Testis (tissue), 3 donors: ENCODE measurements around the gene BMPR1A. TPM values are rescaled to one million over a fixed set of nuclear protein-coding genes. Genes with fewer than 3 reads are reported as not detected.

Experiments
- DNase-seq: peaks from one replicate; pipeline ENCODE4 v3.0.0-alpha.2; 2019
- H3K27ac ChIP-seq, 2 donors: fragments of 200-600 bp; sonication (generic); one replicate each; pipeline ENCODE4 v1.5.1; 2019
- H3K27me3 ChIP-seq: fragments of 200-600 bp; sonication (generic); one replicate; pipeline ENCODE4 v1.5.1; 2019
- H3K36me3 ChIP-seq: fragments of 200-600 bp; sonication (generic); one replicate; pipeline ENCODE4 v1.5.1; 2017; ENCODE audit warnings: low read depth; ENCODE audit errors: missing control alignments
- H3K4me1 ChIP-seq: fragments of 200-600 bp; sonication (generic); one replicate; pipeline ENCODE4 v1.5.1; 2019
- H3K4me3 ChIP-seq, 2 donors: fragments of 200-600 bp; sonication (generic); one replicate each; pipeline ENCODE4 v1.5.1; 2017 to 2019
- H3K9me3 ChIP-seq: fragments of 200-600 bp; sonication (generic); one replicate; pipeline ENCODE4 v1.5.1; 2017
- POLR2A ChIP-seq: fragments of 450-650 bp; IDR thresholded peaks from one replicate; pipeline ENCODE4 v1.6.1; 2017; ENCODE audit warnings: antibody characterized with exemption, mild to moderate bottlenecking, moderate library complexity
- WGBS, 2 donors: methylation state at CpG; one replicate each; pipeline ENCODE4 v1.1.5; 2018; 5-methylcytosine and 5-hydroxymethylcytosine counted together
- intact Hi-C: fragments of 100-400 bp; cut with DNase I; formaldehyde crosslinking; loops from one replicate; pipeline ENCODE4 v1.15.1; 2023; ENCODE audit warnings: low total_unique reads
- polyA plus RNA-seq: library from polyadenylated mRNA; stranded (reverse); fragments of 350-450 nt; fragmentation: Illumina TruSeq; extraction: RNeasy Lipid Tissue Mini Kit (QIAGEN cat#74804); gene quantifications from one replicate; pipeline ENCODE4 v1.2.3, GENCODE V29; 2014; ENCODE audit warnings: low read depth, low replicate concordance; ENCODE audit not compliant: insufficient read depth
- total RNA-seq, 2 donors: library from RNA; depleted of rRNA; stranded (reverse); fragments of >200 nt; gene quantifications; one replicate each; pipeline ENCODE4 v1.2.3, GENCODE V29; 2016
- TF ChIP-seq, protein P1 (sequence below), 3 experiments: fragments of 450-650 bp in 2 of 3; fragments of 200-600 bp in 1 of 3; sonication (generic) in 1 of 3; IDR thresholded peaks; one replicate each; pipeline ENCODE4 v1.5.1; 2016 to 2019; ENCODE audit warnings: antibody characterized with exemption in 3 of 3, mild to moderate bottlenecking in 2 of 3, moderate library complexity in 1 of 3

The BMPR1A gene
- total and polyA plus RNA-seq, 3 donors from 2014 or later = 19.5 to 51.1 (median 42.6) TPM

DNA sequence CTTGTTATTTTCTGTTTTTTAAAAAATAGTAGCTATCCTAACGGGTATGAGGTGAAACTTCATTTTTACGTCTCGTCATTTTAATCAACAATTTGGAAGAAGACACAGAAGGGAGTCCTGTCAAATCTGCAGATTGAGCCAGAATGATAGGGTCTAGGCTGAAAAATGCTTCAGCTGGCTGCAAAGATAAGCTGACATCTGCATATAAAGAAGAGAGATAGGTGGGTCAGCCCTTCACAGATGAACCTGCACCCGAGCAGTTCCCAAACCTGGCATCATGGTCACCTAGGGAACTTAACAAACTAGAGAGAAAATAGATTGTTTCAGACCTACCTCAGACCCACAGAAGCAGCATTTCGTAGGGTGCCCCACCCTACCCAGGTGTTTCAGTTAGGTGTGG lies 35.2 kb upstream of the BMPR1A start:
- no peak overlapping the region for H3K27ac ChIP-seq
- intact Hi-C loops = no loop called here
- WGBS, 2 donors = 80 to 87% methylated on average over 5 of the region's 5 CpGs

DNA sequence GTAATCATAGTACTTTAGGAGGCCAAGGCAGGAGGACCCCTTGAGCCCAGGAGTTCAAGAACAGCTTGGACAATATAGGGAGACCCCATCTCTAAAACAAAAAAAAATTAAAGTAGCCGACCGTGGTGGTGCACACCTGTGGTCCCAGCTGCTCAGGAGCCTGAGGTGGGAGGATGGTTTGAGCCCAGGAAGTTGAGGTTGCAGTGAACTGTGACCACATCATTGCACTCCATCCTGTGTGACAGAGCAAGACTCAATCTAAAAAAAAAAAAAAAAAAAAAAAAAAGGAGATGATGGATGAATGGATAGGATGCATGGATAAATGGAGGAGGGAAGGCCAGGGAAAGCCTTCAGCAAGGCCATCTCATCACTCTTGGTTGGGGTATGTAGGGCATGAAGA lies 33.4 kb upstream of the BMPR1A start:
- Histone ChIP-seq H3K9me3 (no peaks in the 10 kb centered on the region), H3K4me1 (no peaks in the 10 kb centered on the region), H3K27ac (no peak overlapping the region), H3K4me3 (no peak overlapping the region), H3K27me3 (no peaks in the 10 kb centered on the region), H3K36me3 (no peaks in the 10 kb centered on the region)
- intact Hi-C loops = no loop called here
- WGBS, 2 donors = 96 to 97% methylated on average over 2 of the region's 2 CpGs
- TF ChIP-seq, protein P1, sequence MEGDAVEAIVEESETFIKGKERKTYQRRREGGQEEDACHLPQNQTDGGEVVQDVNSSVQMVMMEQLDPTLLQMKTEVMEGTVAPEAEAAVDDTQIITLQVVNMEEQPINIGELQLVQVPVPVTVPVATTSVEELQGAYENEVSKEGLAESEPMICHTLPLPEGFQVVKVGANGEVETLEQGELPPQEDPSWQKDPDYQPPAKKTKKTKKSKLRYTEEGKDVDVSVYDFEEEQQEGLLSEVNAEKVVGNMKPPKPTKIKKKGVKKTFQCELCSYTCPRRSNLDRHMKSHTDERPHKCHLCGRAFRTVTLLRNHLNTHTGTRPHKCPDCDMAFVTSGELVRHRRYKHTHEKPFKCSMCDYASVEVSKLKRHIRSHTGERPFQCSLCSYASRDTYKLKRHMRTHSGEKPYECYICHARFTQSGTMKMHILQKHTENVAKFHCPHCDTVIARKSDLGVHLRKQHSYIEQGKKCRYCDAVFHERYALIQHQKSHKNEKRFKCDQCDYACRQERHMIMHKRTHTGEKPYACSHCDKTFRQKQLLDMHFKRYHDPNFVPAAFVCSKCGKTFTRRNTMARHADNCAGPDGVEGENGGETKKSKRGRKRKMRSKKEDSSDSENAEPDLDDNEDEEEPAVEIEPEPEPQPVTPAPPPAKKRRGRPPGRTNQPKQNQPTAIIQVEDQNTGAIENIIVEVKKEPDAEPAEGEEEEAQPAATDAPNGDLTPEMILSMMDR (IDR thresholded peaks at IDR 0.05) = no peak
- TF ChIP-seq POLR2A = no peak
- no peak for DNase-seq

More for the DNA sequence above, 35.2 kb upstream of the BMPR1A start:
- TF ChIP-seq, protein P1 (IDR thresholded peaks at IDR 0.05) = no peak
- no peak for TF ChIP-seq POLR2A
- Histone ChIP-seq H3K27me3 (no peaks in the 10 kb centered on the region), H3K4me3 (no peak overlapping the region), H3K9me3 (no peaks in the 10 kb centered on the region), H3K36me3 (no peaks in the 10 kb centered on the region), H3K4me1 (no peaks in the 10 kb centered on the region)
- DNase-seq = no peak

DNA sequence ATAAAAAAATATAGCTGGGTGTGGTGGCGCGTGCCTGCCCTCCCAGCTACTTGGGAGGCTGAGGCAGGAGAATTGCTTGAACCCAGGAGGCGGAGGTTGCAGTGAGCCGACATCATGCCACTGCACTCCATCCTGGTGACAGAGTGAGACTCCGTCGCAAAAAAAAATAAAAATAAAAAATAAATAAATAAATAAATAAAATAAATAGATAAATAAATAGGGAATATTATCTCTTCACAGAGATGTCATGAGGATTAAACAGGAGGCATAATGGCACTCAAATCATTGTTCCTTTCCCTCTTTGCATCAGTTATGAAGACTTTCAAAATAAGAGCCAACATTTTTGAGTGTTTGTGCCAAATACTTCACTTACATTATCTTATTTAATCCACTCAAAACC lies 32.0 kb upstream of the BMPR1A start:
- intact Hi-C loops = no loop called here

DNA sequence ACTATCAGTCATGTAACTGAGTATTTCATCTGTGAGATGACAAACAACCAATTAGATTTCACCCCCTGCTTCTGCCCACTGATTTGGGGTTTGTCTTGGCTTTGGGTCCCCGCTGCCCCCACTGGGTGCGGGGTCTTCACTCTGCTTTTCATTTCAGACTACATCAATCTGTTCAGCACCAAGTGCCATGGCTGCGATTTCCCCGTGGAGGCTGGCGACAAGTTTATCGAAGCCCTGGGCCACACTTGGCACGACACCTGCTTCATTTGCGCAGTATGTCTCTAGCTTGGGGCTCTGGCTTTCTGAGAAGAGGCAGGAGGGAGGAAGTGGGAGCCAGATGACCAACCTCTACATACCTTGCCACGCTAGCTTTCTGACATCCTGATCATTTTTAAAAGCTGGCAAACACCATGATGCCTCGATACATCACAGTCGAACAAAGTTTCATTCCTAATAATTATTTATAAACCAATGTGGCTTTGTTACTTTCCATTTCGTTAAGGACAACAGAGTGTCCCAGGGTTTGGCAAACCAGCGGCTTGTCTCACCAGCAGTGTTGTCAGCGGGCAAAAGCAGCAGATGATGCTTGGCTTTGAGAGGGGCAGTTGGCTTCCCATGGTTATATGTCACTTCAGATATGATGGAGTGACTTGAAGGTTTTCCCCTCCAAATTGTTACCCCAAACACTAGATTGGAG lies 30.3 kb upstream of the BMPR1A start:
- Histone ChIP-seq H3K4me3 (no peak overlapping the region), H3K36me3 (no peaks in the 10 kb centered on the region), H3K27ac (no peak overlapping the region), H3K4me1 (no peaks in the 10 kb centered on the region), H3K9me3 (no peaks in the 10 kb centered on the region), H3K27me3 (no peaks in the 10 kb centered on the region)
- intact Hi-C loops = no loop called here
- DNase-seq = no peak
- WGBS, 2 donors = 87 to 96% methylated on average over 14 of the region's 14 CpGs
- no peak for TF ChIP-seq POLR2A
- TF ChIP-seq, protein P1 (IDR thresholded peaks at IDR 0.05) = no peak

More for the DNA sequence above, 32.0 kb upstream of the BMPR1A start:
- H3K27me3 ChIP-seq = no peaks in the 10 kb centered on the region
- H3K4me1 ChIP-seq = no peaks in the 10 kb centered on the region
- no peak for DNase-seq
- no peak overlapping the region for H3K27ac ChIP-seq
- H3K36me3 ChIP-seq = no peaks in the 10 kb centered on the region
- 93 to 99% methylated on average over 6 of the region's 6 CpGs for WGBS, 2 donors
- H3K9me3 ChIP-seq = no peaks in the 10 kb centered on the region
- TF ChIP-seq POLR2A = no peak
- TF ChIP-seq, protein P1 (IDR thresholded peaks at IDR 0.05) = no peak
- no peak overlapping the region for H3K4me3 ChIP-seq

DNA sequence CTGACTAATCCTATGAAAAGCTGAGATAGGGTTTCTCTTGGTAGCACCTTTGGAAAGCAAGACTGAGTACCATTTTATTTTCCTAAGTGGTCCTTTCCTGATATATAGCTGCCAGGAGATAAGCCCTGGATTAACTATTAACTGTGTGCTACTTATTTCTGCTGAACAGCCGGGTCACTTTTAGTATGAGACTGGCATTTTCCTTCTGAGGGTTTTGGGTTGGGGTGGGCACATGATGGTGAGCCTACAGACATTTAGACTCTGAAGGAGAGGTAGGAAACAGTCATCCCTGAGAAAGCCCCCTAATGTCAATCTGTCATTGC lies 29.8 kb upstream of the BMPR1A start:
- TF ChIP-seq, protein P1 (IDR thresholded peaks at IDR 0.05) = no peak
- TF ChIP-seq POLR2A = no peak
- H3K4me1 ChIP-seq = no peaks in the 10 kb centered on the region
- H3K36me3 ChIP-seq = no peaks in the 10 kb centered on the region
- H3K27me3 ChIP-seq = no peaks in the 10 kb centered on the region
- no peak overlapping the region for H3K27ac ChIP-seq
- H3K9me3 ChIP-seq = no peaks in the 10 kb centered on the region
- no peak for DNase-seq
- WGBS, 2 donors = 94 to 96% methylated on average over 1 of the region's 1 CpG
- no peak overlapping the region for H3K4me3 ChIP-seq
- intact Hi-C loops = no loop called here
